Tongue (tissue), 2 donors: ENCODE data around the gene USP9X. TPM values are rescaled to one million over a fixed set of nuclear protein-coding genes. Genes with fewer than 3 reads are reported as not detected.
"Not testable (repeated sequence)": the region's sequence is repeated elsewhere in the genome, so short reads cannot be mapped to it uniquely, and the experiment has no call there.

Experiments used
- DNase-seq: peaks from one replicate; pipeline ENCODE4 v3.0.0-alpha.2; 2015
- total RNA-seq: library from RNA; depleted of rRNA; stranded (reverse); fragments of >200 nt; gene quantifications from one replicate; pipeline ENCODE4 v1.2.3, GENCODE V29; 2014

USP9X gene
- total RNA-seq, 1 donor from 2014 or later, result 198 TPM

DNA sequence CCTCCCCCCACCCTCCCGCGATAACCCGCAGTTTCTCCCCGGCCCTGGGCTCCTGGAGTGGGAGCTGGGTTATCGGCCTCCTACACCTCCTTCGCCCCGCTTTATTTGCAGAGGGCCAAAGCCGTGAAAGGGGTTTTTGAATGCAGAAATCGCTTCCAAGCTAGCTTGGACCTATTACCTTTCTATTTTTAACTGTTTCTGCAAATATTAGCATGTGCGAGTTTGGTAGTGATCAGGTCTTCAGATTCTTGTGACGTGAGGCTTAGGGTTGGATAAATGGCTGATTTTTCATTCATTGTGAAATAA, 1.3 kb downstream of the USP9X start:
- DNase-seq, result no peak

DNA sequence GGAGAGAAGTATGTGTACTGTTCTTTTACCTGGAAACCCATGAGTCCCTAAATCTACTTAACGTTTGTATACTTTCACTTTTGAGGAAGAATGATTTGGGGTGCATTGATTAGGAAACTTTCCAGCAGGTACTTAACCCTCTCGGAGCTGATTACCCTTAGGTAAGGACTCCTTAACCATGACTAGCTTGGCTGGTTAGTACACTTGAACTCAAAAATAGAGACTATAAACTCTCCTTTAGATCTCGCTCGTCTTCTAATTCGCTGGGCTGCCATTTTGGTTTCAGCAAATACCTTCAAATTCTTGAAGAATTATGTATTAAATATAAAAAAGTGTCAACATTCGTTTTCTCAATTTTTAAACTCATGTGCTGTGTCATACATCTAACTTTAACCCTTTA, 2.0 kb downstream of the USP9X start:
- DNase-seq, result peak; percentile 28

DNA sequence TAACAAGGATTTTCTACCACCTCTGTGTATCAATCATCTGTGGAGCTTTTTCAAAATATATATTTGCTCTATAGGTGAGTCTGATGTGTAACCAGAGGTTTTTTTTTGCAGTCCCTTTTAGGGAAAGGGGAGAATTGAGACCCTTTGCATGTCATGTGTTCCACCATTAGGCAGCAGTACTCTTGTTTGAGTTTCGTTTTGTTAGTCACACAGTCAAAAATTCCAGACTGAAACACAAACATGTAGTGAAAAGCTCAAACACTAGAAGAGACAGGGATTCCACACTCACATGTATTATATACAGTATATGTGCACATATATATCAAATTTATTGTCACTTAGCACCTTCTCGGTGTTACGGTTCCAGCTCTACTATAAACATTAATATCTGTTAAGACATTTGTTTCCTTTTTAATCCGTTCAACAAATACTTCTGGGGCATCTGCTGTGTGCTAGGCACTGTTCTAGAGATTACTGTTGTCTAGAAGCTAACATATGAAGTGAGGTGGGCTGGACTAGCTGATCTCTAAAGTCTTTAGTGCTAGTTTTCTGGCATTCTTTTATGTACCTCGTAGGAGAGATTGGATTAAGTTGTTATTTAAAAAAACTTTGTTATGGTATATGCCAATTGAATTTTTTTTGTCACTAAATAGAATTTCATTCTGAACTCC, 5.5 kb downstream of the USP9X start:
- DNase-seq, result no peak

DNA sequence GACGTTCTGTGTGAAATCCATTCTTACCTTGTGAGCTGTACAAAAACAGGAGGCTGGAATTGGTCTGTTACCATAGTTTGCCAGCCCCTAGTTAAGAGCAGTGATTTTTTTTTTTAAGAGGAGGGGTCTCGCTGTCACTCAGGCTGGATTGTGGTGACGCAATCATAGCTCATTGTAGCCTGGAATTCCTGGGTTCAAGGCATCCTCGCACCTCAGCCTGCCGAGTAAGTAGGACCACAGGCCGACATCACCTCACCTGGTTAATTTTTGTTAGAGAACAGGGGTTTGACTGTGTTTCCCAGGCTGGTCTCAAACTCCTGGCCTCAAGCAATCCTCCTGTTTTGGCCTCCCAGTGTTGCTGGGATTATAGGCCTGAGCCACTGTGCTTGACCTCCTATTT, 7.5 kb downstream of the USP9X start:
- no peak for DNase-seq

DNA sequence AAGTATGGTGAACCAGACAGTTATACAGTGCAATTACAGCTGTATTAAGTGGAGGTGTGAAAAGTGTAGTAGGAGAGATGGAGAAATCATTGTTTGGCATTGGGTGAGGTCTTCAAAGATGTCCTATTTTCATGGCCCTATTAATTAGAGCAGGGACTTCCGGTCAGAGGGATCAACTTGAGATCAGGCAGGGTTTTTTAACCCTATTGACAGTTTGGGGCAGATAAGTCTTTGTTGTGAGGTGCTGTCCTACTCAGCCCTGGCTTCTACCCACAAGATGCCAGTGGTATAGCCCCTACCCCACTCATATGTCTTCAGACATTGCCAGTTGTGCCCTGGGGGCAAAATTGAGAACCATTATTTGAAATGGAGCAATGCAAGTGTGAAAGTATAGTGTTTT, 9.9 kb downstream of the USP9X start:
- DNase-seq, result no peak

DNA sequence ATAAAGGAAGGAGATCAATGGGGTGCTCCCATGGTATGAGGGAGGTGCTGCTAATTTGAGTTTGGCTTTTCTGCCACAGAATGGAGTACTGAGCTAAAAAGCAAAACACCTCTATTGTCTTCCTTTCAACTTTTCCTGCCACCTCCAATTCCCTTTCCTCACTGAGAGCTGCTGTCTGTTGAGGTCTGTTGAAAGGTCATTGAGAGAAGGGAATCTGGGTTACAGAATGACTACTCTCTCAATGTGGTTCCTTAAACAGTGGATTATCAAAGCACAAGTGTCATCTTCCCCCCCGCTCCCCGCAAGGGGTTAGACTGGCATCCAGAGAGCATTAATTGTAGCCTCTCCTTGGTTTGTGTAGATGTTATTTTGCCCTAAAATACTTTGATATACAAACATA, 10.7 kb downstream of the USP9X start:
- DNase-seq, result no peak

DNA sequence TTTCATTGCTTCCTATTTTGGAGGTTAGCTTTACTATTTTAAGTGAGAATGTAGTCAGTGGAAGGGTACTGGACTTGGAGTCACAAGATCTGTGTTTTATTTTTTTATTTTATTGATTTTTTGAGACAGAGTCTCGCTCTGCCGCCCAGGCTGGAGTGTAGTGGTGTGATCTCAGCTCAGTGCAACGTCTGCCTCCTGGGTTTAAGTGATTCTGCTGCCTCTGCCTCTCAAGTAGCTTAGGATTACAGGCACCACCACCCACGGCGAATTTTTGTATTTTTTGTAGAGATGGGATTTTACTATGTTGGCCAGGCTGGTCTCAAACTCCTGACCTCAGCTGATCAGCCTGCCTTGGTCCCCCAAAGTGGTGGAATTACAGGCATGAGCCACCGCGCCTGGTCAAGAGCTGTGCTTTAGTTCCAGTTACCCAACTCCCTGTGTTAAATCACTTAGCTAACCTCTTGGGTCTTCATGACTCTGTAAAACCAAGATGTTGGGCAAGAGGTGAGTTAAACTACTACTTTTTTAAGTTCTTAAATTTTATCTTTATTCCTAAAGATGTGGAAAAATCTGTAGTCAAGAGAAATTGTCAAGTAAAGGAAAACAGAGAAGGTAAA, 11.2 kb downstream of the USP9X start:
- DNase-seq, result no peak

DNA sequence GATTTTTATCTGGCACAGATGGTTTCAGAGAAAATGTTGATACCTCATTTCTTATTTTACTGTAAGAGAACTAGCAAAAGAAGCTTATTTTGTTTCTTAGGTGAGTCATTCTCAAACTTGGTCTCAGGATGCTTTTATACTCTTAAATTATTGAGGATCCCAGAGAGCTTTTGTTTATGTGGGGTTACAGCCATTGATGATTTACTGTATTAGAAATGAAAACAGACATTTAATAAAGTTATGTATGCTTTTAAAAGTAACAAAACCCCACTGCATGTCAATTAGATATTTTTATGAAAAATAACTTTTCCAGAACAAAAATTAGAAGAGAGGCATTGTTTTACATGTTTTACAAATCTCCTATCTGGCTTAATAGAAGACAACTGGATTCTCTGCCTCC, 12.1 kb downstream of the USP9X start:
- DNase-seq, result no peak

DNA sequence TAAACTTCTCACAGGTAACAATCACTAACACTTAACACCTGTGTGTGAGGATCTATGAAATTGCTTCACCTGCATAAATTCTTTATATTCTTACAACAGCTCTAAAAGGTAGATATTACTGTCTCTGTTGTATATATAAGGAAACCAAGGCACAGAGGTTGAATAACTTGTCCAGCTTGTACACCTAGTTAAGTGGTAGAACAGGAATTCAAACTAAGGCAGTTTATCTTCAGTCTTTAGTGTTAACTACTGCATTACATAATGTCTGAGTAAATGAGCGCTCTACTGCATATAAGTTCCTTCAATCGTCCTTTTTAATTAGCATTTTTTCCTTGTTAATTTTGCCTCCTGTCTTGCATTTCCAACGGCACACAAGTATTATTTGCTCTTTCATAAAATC, 15.0 kb downstream of the USP9X start:
- no peak for DNase-seq

DNA sequence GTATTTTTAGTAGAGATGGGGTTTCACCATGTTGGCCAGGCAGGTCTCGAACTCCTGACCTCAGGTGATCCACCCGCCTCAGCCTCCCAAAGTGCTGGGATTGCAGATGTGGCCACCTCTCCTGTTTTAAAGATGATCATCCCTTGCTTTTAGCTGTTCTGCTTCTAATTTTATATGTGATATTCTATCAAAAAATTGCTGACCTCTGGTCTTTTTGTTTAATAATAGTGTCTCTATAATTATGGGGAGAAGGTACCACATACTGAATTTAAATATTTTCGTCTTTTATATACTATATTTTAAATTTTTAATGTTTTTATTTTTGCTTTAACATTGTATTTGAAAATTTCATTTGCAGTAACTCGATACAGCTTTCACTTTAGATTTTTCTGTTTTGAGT, 15.6 kb downstream of the USP9X start:
- no peak for DNase-seq

DNA sequence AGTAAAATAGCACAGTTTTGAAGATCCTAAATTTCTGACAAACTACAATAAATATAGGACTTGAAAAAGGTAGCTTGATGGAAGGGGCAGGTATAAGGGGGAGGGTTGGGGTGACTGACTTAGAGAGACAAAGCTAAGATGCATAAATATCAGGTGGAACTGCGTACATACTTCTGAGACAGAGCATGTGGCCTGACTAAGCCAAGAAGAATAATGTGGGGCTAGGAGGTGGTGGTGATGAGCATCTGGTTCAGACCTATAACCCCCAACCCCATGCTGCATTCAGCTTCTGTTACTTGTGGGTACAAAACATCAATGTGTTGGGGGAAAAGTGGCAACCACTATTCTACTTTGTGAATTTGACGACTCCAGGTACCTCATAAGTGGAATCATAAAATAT, 19.8 kb downstream of the USP9X start:
- no peak for DNase-seq

DNA sequence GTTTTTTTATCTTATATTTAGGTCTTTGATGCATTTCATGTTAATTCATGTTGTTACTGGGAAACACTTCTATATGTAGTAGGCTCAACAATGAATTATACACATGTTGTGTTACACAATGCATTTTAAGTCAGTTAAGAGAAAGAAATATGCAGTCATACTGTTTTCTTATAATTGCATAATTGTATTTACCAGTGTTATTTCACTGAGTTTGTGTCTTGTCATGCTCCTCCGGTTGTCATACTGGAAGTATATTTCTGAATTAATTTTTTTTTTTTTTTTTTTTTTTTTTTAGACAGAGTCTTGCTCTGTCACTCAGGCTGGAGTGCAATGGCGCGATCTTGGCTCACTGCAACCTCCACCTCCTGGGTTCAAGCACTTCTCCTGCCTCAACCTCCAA, 21.0 kb downstream of the USP9X start:
- not testable (repeated sequence) for DNase-seq

DNA sequence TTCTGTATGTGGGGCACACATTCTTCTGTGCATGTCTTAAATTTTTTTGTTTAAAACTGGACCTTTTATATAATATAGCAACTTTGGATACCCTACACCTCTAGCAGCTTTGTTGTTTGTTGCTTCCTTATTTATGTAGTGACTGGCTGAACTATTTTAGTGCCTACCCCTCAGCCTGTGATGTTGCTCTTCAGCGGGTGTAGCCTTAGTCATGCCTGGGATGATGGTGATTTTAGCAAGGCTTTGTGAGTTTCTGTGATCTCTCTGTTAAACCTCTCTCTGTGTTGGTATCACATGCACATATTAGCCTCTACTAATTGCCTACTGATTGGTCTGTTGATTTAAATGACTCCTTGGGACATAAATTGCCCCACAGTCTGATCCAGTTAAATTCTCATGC, 22.8 kb downstream of the USP9X start:
- no peak for DNase-seq

DNA sequence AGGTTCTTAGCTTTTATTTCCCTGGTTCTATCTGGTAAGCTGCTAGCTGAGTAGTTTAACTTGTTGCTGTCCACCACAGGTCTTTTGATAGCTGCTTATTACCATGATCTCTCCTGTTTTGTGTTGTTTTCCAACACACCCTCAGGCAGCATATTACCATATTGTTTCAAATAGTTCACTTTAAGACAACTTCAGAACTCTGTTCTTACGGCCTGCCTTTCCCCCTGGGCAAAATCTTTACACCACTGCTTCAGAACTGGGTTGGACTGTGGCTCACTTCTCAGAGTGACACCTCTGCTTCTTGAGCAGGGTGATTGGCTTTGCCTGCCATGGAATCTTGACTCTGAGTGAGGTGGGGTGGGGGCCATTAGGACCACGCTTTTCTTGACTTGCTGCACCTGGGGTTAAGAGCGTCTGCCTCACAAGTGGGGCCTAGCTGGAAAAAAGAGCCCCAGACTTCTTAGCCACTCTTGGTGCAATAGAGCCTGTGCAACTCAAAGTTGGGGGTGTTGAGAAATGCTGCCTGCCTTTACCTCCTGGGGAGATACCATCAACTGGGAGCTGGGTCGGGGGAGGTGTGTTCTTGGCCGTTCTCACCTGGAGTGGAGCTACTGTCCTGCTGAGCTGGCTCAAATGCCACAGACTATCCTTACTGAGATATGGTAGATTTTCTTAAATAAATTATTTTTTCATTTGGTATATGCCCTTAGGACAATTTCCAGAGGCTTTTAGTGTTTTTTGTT, 23.4 kb downstream of the USP9X start:
- DNase-seq, result no peak

DNA sequence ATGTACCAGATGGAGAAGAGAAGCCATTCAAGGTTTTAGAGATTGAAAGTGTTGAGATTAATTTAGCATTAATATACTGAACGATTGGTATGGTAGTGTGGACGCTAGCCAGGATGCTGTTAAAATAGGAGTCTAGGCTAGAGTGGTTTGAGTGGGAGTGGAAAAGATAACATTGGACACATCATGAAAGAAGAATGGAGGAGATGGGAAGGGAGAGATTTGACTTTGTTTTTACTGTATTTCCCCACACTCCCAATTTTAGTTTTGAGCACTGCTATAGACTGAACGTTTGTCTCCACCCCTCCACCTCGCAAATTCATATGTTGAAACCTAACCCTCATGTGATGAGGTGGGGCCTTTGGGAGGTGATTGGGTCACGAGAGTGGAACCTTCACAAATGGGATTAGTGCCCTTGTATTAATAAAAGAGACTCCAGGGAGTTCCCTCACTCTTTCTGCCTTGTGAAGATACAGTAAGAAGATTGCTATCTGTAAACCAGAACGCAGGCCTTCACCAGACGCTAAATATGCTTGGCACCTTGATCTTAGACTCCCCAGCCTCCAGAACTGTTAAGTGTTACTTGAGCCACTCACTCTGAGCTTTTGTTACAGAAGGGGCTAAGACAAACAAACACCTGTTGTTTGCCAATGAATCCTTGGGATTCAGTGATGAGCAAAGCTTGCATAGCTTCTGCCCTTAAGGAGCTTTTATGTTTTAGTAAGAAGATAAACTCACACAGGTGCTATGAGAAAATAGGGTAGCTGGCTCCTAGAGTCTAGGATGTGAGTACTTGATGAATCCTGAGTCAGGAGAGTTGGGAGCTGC, 25.8 kb downstream of the USP9X start:
- no peak for DNase-seq

DNA sequence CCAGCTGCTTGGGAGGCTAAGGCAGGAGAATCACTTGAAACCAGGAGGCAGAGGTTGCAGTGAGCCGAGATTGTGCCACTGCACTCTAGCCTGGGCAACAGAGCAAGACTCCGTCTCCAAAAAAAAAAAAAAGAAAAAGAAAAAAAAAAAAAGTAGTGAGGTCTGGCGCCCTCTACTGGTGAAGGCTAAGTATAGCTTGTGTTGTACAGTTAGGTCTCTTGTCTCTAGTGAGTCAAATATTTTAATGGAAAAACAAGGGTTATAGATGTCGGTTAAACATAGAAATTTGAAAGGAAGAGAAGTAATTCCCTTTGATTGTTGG, 29.8 kb downstream of the USP9X start:
- peak; percentile 58 for DNase-seq

DNA sequence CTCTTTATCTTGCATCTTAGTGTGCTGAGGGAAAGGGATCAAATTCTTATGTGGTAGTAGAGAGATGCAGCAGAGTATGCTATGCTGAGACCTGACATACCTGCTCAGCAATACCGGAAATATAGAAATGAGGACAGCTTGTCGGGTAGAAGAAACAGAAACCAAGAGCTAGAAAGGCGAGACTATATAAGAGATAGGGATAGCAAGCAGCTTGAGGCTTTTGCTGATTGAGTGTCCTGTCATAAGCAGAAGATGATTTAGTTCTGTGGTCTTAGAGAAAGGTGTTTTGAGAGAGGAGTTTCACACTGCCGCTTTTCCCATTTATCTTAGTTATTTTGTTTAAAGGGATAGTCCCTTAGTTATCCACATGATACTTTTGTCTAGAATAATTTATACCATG, 31.7 kb downstream of the USP9X start:
- no peak for DNase-seq

DNA sequence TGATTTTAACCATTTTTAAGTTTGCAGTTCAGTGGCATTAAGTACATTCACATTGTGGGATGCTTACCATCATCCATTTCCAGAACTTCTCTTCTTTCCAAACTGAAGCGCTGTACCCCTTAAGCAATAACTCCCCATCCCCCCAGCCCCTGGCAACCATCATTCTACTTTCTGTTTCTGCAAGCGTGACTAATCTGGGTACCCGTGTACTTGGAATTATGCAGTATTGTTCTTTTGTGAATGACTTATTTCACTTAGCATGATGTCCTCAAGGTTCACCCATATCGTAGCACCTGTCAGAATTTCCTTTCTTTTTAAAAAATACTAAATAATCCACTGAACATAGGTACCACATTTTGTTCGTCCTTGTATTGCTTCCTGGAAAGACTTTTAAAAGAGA, 32.9 kb downstream of the USP9X start:
- DNase-seq, result no peak

DNA sequence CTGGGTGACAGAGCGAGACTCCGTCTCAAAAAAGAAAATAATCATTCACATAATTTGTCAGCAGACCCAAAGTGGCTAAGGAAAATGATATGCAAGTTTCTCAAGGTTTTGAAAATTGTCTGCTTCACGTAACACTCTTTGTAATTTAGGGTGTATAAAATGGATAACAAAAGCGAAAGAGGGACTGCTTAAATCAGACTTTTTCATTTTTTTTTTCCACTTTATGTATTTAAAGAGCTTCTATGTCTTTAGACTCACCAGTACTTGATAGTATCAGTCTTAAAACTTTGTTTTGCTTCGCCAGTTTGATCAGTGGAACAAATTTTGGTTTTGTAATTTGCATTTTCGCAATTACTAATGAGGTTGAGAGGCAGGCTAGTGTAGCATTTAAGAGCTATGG, 34.6 kb downstream of the USP9X start:
- no peak for DNase-seq

DNA sequence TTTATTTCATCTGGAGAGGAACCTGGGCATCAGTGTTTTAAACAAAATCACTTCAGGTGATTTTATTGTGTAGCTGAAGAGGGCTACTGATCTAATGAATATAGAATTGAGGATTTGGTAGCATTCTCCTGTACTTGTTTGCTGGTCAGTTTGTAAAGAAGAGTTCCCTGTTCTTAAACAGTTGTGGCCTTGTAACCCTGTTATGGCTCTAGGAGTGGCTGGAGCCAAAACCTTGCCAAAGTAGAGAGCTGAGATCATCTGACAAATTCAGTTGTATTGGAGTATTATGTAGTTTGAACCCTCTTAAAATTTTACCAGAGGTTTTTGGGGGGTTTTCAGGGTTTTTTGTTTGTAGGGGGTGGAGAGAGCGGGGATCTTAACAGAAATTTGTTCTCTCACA, 36.5 kb downstream of the USP9X start:
- DNase-seq, result no peak

DNA sequence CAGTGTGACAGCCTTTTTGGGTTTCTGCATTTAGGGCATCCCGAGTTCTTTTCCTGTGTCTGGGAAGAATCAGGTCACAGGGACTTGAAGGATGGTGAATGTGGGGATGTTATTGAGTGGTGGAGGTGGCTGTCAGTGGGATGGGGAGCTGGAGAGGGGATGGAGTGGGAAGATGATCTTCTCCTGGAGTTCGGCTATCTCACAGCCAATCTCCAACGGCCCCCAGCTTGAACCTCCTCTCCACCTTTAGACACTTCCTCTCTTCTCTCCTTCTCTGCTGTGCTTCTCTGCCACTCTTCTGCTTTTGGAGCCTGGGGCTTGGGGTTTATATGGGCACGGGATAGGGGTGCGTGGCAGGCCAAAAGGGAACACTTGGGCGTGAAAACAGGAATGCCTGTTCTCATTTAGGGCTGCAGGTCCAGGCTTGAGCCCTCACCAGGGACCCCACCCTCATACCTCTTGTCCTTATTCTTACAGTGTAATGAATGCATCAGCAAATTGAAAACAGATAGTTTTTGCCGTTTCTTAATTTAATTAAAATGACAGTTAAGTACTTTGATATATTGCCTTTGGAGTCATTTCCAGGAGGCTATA, 37.5 kb downstream of the USP9X start:
- no peak for DNase-seq

DNA sequence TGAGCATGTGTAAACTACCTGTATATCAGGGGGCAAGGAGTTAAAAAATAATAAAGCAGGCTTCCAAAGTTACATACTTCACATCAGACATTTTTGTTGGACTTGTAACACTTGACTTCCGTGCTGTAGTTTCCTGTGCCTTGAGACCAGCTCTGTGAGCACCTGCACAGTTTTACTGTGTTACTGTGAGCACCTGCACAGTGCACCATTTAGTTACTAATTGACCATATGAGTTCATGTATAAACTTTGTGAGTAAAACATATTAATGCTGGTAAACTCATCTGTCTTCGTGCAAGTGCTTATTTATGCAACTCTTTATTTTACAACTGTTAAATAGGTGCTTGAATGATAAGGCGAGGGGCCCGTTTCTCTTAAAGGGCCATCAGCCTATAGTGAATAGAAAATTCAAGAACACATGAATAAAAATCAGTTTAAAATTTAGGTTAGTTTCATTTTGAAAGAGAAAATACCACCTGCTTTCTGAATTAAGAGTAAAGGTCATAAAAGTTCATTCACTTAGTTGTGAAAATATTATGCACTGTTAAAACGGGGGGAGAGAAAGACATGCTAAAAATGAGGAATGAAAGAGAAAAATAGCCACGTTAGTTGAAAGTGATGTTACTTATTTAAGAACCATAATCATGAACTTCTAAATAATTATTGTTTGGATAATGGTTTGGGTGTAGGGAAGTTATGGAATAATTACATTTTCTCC, 42.4 kb downstream of the USP9X start:
- no peak for DNase-seq
